ENCODE results near the gene PROX2.

PROX2 gene, protein sequence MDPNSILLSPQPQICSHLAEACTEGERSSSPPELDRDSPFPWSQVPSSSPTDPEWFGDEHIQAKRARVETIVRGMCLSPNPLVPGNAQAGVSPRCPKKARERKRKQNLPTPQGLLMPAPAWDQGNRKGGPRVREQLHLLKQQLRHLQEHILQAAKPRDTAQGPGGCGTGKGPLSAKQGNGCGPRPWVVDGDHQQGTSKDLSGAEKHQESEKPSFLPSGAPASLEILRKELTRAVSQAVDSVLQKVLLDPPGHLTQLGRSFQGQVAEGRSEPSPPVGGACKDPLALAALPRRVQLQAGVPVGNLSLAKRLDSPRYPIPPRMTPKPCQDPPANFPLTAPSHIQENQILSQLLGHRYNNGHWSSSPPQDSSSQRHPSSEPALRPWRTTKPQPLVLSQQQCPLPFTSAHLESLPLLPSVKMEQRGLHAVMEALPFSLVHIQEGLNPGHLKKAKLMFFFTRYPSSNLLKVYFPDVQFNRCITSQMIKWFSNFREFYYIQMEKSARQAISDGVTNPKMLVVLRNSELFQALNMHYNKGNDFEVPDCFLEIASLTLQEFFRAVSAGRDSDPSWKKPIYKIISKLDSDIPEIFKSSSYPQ

GRCh38 chr14:74875941-74876913 is at the start of gene PROX2:
PROX2 (minus strand) TSS chr14:74876145; CDS start chr14:74863834, 12,311 bp downstream.
- no peak for DNase-seq

DNA sequence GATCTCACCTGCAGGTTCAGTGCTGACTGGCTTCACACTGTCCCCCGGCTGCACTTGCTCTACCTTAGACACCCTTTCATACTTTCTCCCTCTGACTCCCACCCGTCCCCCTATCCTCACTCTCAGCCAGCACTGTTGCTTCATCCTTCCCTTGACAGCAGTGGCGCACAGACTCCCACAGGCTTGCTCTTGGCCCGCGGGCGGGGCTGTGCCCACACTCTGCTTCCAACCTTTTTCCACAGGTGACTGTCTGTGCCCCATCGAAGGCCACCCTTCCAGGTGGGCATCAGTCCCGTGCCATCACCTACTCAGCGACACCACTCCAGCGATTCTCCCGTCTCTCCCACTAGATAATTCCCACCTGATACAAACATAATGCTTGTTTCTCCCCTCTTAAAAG is 48.1 kb upstream of the PROX2 start:
- no peak for DNase-seq

GRCh38 chr14:74922752-74923401 is 46.9 kb upstream of the PROX2 start, which contains the start of gene RPS6KL1:
RPS6KL1 (minus strand) TSS chr14:74923260; CDS start chr14:74921541, 1,719 bp downstream.
- peak; percentile 65 for DNase-seq

DNA sequence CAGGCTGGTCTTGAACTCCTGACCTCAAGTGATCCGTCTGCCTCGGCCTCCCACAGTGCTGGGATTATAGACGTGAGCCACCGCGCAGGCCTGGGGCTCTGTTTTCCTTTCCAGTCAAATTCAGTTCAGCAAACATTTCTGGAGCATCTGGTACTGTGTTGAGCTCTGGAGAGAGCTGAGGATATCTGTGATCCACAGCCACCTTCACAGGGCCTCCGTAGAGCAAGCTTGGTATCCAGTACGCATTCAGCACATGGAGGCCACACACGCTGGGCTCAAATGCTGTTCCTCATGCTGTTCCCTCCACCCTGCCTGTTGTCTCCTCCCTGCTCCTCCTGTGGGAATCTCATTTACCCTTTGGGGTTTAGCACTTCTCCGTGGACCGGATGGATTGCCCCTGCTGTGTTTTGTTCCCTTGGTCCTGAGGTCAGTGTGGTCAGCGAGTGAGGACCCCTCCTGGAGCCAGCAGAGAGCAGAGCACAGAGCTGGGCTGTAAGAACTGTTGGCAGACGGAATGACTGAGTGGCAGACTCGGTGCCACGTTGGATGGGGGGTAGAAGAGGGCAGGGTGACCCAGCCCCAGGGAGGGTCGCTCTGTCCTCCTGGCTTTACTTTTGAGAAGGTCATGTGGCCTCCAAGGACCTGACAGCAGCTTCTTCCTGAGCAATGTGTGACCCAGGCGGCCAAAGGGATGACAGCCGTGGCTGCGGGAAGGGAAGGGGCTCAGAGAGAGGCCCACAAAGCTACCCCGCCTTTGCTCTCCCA is 46.2 kb upstream of the PROX2 start:
- DNase-seq = no peak

DNA sequence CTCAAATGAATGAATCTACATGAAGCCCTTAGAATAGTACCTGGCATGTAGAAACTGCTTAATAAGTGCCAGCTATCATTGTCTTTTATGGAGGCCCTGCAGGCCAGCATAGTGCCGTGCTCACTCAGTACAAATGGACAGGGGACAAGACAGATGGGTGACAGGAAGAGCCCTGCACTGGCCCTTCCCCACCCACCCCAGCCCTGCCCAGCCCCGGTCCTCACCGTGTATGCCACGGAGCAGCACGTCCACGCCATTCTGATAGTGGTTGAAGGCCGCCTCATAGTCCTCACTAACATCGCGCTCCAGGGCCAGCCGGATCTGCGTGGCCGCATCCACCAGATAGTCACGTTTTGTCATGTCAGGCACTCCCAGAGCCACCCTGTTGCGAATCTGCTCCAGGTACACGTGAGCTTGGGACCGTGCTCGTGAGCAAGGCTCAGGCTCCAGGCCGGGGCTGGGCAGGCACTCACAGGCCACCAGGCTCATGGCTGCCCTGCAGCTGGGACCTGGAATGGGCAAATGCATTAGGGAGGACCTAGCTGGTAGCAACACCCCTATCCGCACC is 45.2 kb upstream of the PROX2 start:
- no peak for DNase-seq

GRCh38 chr14:74920281-74920680 is 44.3 kb upstream of the PROX2 start:
- no peak for DNase-seq

GRCh38 chr14:74919421-74920165 is 43.6 kb upstream of the PROX2 start:
- DNase-seq = no peak

GRCh38 chr14:74918380-74918779 is 42.4 kb upstream of the PROX2 start:
- no peak for DNase-seq

- no peak for DNase-seq
These were observed 41.7 kb upstream of the PROX2 start for GRCh38 chr14:74917646-74918081.

DNA sequence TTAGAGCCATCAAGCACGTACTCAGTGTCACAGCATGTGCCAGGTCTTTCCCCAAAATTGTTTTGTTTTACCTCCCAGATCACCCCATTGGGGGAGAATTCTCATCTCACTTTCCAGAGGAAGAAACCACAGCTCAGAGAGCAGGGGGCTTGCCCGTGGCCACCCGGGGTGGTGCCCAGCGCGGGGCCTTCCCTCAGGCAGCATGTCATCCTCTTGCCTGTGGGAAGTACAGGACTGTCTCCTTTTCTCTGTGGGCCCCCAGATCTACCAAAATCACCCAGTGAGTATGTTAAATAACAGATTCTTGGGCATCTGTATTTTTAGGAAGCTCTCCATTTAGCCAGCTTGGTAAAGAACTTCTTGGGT is 41.2 kb upstream of the PROX2 start:
- no peak for DNase-seq

GRCh38 chr14:74915826-74916225 is 39.9 kb upstream of the PROX2 start:
- no peak for DNase-seq

DNA sequence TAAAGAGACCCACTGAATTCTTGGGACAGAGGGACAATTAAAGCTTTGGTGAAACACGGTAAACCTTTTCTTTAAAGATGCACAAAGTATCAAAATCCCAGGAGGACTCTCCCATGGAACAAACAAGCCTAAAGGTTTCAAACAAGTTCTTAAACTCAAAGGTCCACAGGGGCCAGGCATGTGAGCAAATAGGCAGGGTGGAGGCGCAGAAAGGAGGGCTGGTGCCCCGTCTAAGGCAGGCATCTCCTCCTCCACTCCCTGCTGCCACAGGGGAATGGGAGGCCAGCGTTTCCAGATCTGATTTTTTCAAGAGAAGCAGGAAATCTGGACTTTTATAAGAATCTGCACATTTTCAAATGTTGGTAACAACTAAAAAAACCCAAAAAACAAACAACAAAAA is 39.5 kb upstream of the PROX2 start:
- no peak for DNase-seq

GRCh38 chr14:74913986-74914573 is 38.1 kb upstream of the PROX2 start:
- DNase-seq = no peak

- DNase-seq = no peak
These were observed 37.5 kb upstream of the PROX2 start for GRCh38 chr14:74913393-74913910.

- DNase-seq = no peak
These were observed 36.9 kb upstream of the PROX2 start for GRCh38 chr14:74912801-74913200.

GRCh38 chr14:74912111-74912510 is 36.2 kb upstream of the PROX2 start:
- DNase-seq = no peak

DNA sequence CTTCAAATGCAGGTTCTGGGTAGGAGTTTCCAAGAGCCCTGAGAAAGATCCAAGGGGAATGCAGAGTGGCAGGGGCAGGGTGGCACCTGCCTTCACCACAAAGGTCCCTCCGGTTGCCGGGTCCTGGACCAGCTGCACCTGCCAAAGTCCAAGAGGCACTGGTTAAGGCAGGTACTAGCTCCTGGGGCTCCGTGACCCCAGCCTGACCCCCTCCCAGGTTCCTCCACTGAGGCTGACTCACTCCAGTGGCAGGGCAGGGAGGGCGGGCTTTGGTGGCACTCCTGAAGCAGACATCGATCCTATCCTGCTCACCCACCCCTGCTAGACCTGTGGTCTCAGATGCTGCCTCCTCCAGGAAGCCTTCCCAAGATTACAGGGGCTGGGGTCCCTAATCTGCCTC is 35.8 kb upstream of the PROX2 start:
- DNase-seq = no peak

- no peak for DNase-seq
These were observed 35.3 kb upstream of the PROX2 start for GRCh38 chr14:74911221-74911620.

DNA sequence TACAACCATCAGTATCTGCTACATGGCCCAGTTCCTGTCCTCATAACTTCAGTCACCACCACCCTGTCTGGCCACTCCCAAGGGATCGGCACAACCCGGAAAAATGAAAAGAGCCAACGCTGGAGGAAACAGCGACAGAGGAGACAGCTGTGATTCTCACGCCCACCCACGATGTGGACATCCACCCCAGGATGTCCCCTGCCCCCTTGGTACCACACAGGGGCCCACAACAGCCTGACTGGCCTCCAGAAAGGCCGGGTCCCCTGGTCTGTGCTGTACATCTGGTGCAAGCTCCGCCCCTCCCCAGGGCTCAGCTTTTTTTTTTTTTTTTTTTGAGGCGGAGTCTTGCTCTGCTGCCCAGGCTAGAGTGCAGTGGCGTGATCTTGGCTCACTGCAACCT is 34.6 kb upstream of the PROX2 start:
- DNase-seq = no peak

GRCh38 chr14:74909911-74910310 is 34.0 kb upstream of the PROX2 start:
- DNase-seq = no peak

Data from NCI-H1436 treated with DMSO at 0.1 percent for 48 hours (cell line).